GM19463 (cell line): ENCODE results near the gene POTEH.
"Not testable (repeated sequence)": the region's sequence is repeated elsewhere in the genome, so short reads cannot be mapped to it uniquely, and the experiment has no call there.

Experiments used
- ATAC-seq: cut with Tn5 transposase; IDR thresholded peaks from one replicate; pipeline ENCODE4 v1.9.1; 2021; ENCODE audit warnings: mild to moderate bottlenecking, moderate library complexity; ENCODE audit not compliant: unreplicated experiment

Gene POTEH

GRCh38 chr22:15689749-15690125 lies at the start of gene POTEH:
POTEH (plus strand) TSS chr22:15690026; CDS start chr22:15690078, 52 bp downstream.
- ATAC-seq = not testable (repeated sequence)

DNA sequence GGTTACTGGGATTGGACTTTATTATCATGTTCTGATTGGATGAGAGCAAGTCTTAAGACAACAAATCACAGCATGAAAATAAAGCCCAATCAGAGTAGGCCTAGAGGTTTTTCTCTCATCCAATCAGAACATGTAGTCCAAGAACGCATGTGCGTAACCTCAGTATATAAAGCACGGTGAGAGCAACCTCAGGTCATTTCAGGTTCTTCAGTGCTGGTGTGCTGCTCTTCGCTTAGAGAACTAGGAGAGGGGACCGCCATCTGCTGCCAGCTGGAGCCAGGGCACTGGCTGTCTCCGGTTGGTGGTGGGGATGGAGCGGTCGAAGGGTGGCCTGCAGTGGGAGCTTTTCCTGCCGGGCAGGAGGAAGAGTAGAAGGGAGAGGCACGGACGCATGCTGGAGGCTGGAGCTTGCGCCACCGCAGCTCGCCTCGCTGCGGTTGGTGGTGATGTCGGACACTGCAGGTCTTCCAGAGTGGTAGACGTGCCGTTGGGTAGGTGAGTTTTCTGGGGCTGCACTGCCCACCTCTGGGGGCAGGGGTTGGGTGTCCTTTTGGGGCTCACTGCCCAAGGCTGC lies 47.5 kb upstream of the POTEH start:
- ATAC-seq = not testable (repeated sequence)

DNA sequence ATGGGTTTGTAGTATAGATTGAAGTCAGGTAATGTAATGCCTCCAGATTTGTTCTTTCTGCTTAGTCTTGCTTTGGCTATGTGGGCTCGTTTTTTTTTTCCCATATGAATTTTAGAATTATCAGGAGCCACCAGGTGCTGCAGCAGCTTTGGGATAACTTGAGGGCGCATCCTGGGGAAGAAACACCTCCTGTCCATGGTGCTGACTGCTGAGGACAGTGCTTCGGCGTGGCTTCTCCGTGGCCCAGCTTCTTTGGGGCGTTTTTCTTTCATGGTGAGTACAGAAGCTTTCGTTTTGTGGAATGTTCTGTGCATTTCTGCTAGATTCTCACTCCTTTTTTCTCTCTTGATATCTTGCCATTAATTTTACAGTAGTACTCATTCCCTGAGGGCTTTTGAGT lies 37.9 kb upstream of the POTEH start:
- not testable (repeated sequence) for ATAC-seq

DNA sequence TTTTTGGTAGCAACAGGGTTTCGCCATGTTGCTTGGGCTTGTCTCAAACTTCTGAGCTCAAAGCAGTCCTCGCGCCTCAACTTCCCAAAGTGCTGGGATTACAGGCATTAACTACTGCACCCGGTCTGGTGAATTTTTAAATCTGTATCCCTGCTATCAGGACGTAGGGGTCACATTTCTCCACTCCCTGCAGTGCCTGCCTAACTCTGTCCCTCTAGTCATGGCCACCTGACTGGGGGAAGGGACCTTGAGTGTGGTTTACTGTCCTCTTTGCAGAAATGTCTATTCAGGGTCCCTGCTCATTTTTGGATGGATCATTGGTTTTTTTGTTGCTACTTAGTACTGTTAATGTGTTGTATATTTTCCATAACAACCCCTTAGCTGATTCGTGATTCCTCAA lies 37.1 kb upstream of the POTEH start:
- ATAC-seq = not testable (repeated sequence)

DNA sequence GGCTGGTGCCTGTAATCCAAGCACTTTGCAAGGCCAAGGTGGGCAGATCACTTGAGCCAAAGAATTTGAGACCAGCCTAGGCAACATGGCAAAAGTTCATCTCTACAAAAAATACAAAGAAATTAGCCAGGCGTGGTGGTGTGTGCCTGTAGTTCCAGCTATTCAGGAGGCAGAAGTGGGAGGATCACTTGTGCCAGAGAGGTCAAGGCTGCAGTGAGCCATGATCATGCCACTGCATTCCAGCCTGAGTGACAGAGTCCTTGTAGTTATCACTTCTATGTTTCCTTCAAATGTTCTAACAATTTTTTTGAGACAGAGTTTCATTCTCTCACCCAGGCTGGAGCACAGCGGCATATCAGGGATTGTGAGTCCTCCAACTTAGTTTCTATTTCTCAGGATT lies 36.6 kb upstream of the POTEH start:
- not testable (repeated sequence) for ATAC-seq

GRCh38 chr22:15661102-15661501 lies 28.7 kb upstream of the POTEH start:
- not testable (repeated sequence) for ATAC-seq

DNA sequence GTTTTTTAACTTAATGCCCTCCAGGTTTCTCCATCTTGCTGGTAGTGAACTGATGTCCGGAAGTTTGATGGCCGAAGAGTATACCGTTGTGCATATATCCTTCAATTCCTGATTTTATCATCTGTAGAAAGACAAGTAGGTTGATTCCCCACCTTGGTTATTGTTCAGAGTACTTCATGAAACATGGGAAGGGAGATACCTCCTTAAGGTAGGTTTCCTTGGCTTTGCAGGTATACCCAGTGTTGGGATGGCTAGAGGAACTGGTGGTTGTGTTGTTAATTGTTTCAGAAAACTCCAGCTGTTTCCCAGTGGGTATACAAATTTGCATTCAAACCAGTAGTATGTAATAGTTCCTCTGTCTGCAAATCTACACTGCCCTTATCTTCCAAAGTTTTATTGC lies 25.1 kb upstream of the POTEH start:
- not testable (repeated sequence) for ATAC-seq

DNA sequence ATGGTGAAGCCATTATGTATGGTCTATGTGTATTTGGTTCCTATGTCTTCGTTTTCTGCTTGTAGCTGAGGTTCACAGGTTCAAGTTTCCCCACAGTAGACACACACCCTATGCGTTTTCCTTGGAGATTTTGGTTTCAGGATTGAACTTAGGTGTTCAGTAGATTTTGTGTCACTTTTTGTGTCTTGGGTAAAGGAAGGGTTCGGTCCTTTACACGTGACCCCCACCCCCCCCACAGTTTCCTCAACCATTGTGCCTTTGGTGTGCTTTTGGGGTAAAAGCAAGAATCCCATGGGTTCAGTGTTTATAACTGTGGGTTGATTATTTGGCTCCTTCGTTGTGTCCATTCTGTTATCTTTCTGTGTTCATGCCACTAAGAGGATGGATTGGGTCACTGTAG lies 24.3 kb upstream of the POTEH start:
- not testable (repeated sequence) for ATAC-seq

DNA sequence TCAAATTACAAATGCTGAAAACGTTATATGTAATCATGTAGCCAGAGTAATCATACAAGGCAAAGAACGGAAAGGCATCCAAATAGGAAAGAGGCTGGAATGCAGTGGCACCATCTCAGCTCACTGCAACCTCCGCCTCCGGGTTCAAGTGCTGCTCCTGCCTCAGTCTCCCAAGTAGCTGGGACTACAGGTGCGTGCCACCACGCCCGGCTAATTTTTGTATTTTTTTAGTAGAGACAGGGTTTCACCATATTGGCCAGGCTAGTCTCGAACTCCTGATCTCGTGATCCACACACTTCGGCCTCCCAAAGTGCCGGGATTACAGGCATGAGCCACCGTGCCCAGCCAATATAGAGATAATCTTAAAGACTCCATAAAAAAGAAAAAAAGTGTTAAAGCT lies 20.4 kb upstream of the POTEH start:
- not testable (repeated sequence) for ATAC-seq

- ATAC-seq = not testable (repeated sequence)
Measured at GRCh38 chr22:15679702-15680101, 10.1 kb upstream of the POTEH start.

DNA sequence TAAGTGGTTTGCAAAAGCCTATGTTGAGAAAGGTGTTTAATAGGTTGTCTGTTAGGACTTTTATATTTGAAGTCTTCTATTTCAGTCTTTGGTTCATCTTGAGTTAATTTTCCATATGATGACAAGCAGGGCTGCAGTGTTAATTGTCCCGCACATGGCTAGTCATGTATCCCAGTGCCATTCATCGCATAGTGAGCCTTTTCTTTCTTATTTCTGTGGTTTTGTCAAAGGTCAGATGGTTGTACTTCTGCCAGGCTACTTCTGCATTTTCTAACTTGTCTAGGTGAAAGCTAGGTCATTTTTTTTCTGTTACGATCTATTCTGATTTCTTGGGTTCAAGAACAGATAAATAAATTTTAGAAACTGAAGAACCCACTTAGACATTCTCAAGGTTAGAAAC lies 5.7 kb upstream of the POTEH start:
- not testable (repeated sequence) for ATAC-seq

GRCh38 chr22:15684695-15685094 lies 5.1 kb upstream of the POTEH start:
- peak; percentile 72 for ATAC-seq

DNA sequence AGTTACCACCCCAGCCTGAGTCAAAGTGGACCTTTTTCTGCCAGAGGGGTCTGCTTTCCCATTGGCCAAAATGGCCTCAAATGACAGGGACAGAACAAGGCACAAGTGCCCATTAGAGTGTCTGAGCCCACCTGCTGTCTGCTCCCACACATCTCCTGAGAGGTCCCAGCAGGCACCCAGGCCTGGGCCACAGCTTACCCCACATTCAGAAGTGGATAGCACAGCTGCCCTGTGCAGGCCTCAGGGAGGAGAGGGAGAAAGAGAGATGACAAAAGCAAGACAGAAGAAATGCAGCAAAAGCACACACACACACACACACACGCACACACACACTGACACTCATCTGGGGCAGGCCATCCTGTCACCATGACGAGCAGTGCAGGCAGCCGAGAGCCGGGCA lies 4.2 kb upstream of the POTEH start:
- ATAC-seq = not testable (repeated sequence)

GRCh38 chr22:15687086-15687485 lies 2.7 kb upstream of the POTEH start:
- not testable (repeated sequence) for ATAC-seq

DNA sequence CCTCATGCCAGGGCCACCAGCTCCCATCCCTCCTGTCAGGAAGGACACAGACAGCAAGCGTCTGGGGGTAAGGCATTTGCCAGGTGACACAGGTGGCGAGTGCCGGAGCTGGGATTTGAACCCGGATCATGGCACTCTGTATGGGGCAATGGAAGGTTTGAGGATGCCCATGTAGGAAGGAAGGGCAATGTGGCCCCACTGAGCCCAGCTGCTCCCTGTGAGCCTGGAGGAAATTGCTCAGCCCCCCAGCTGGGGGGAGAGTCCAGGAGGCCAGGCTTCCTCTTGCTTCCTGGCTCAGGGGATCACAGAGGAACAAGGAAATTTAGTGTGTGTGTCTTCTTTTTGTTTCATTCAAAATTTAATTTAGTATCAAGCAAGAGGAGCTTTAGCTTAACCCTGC lies 2.1 kb upstream of the POTEH start:
- not testable (repeated sequence) for ATAC-seq

GRCh38 chr22:15688090-15688489 lies 1.7 kb upstream of the POTEH start:
- not testable (repeated sequence) for ATAC-seq

DNA sequence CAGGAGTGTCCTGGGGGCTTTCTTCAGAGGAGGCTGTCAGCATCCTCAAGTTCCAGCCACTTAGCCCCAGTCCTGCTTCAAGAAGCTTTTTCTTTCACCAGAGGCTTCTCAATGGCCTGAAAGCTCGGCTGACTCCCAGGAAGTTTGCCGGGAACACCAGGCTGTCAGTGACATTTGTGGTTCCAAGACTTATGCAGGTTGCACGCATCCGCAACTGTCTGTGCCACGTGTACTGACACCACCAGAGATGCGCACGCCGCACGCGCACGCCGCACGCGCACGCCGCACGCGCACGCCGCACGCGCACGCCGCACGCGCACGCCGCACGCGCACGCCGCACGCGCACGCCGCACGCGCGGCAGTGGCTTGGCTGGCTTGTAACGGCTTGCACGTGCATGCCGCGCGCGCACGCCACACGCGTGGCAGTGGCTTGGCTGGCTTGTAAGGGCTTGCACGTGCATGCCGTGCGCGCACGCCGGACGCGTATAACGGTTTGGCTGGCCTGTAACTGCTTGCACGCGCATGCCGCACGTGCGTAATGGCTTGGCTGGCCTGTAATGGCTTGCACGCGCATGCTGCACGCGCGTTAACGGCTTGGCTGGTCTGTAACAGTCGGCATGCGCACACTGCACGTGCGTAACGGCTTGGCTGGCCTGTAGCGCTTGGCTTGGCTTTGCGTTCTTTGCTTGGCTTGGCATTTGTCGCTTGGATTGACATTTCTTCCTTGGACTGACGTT lies 646 bp upstream of the POTEH start:
- ATAC-seq = not testable (repeated sequence)

DNA sequence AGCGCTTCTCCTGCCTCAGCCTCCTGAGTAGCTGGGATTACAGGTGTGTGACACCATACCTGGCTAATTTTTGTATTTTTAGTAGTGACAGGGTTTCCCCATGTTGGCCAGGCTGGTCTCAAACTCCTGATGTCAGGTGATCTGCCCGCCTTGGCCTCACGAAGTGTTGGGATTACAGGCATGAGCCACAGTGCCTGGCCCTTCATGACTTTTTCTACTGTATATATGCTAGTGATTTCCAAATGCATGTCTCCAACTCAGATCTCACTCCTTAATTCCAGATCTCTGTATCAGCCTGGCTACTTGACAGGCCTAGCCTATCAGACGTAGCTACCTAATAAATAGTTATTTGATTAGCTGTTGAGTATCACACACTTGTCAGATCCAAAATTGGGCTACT lies 23.8 kb downstream of the POTEH start:
- ATAC-seq = not testable (repeated sequence)

GRCh38 chr22:15714125-15714524 lies 24.3 kb downstream of the POTEH start:
- not testable (repeated sequence) for ATAC-seq

DNA sequence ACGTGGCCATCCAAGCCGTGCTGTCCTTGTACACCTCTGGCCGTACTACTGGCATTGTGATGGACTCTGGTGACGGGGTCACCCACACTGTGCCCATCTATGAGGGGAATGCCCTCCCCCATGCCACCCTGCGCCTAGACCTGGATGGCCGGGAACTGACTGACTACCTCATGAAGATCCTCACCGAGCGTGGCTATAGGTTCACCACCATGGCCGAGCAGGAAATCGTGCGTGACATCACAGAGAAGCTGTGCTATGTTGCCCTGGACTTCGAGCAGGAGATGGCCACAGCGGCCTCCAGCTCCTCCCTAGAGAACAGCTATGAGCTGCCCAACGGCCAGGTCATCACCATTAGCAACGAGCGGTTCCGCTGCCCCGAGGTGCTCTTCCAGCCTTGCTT lies 32.1 kb downstream of the POTEH start:
- ATAC-seq = not testable (repeated sequence)

GRCh38 chr22:15729209-15729917 lies 39.5 kb downstream of the POTEH start:
- not testable (repeated sequence) for ATAC-seq

- ATAC-seq = not testable (repeated sequence)
Measured at GRCh38 chr22:15731023-15731422, 41.2 kb downstream of the POTEH start.
